GM12874 (cell line): Measurements from ENCODE around the gene NDUFA11.

Experiments
- CTCF ChIP-seq: IDR thresholded peaks from 2 replicates; pipeline ENCODE4 v1.5.1; 2011; ENCODE audit warnings: low read depth, mild to moderate bottlenecking, control low read depth, low read length, moderate library complexity; ENCODE audit not compliant: insufficient read depth

NDUFA11 gene

GRCh38 chr19:5922161-5922545, 18.6 kb upstream of the NDUFA11 start:
- TF ChIP-seq CTCF: no peak

GRCh38 chr19:5921516-5922160, 18.0 kb upstream of the NDUFA11 start:
- no peak for TF ChIP-seq CTCF

- no peak for TF ChIP-seq CTCF
These were observed 15.0 kb upstream of the NDUFA11 start for GRCh38 chr19:5918463-5919079.

- no peak for TF ChIP-seq CTCF
These were observed 14.0 kb upstream of the NDUFA11 start for GRCh38 chr19:5917431-5918107.

GRCh38 chr19:5916181-5916708, 12.7 kb upstream of the NDUFA11 start:
- no peak for TF ChIP-seq CTCF

GRCh38 chr19:5915782-5916165, 12.2 kb upstream of the NDUFA11 start:
- TF ChIP-seq CTCF: no peak

GRCh38 chr19:5914946-5915781, 11.6 kb upstream of the NDUFA11 start:
- TF ChIP-seq CTCF: no peak
